GM19193 (cell line): ENCODE data around the gene IPMK.

ENCODE experiments used
- POLR2A ChIP-seq: IDR thresholded peaks from 4 replicates; pipeline ENCODE4 v1.6.1; 2011; ENCODE audit not compliant: insufficient read depth, insufficient read length; ENCODE audit errors: extremely low read depth

Gene IPMK

GRCh38 chr10:58178811-58179210, 88.9 kb downstream of the IPMK start:
- TF ChIP-seq POLR2A, result no peak

- no peak for TF ChIP-seq POLR2A
Observed at GRCh38 chr10:58177362-58177947, 90.2 kb downstream of the IPMK start.

- TF ChIP-seq POLR2A, result no peak
Observed at GRCh38 chr10:58175990-58176900, 91.4 kb downstream of the IPMK start.

GRCh38 chr10:58174831-58175230, 92.9 kb downstream of the IPMK start:
- TF ChIP-seq POLR2A, result no peak

GRCh38 chr10:58173391-58173790, 94.3 kb downstream of the IPMK start:
- TF ChIP-seq POLR2A, result no peak

- TF ChIP-seq POLR2A, result no peak
Observed at GRCh38 chr10:58171146-58171545, 96.5 kb downstream of the IPMK start.

- no peak for TF ChIP-seq POLR2A
Observed at GRCh38 chr10:58164517-58164916, 103.2 kb downstream of the IPMK start.

- no peak for TF ChIP-seq POLR2A
Observed at GRCh38 chr10:58158806-58159205, 108.9 kb downstream of the IPMK start.

GRCh38 chr10:58157076-58157766, 110.5 kb downstream of the IPMK start:
- TF ChIP-seq POLR2A, result no peak

- TF ChIP-seq POLR2A, result no peak
Observed at GRCh38 chr10:58153751-58154150, 113.9 kb downstream of the IPMK start.

- TF ChIP-seq POLR2A, result no peak
Observed at GRCh38 chr10:58152673-58153263, 114.9 kb downstream of the IPMK start.

GRCh38 chr10:58150290-58150689, 117.4 kb downstream of the IPMK start:
- no peak for TF ChIP-seq POLR2A

GRCh38 chr10:58143944-58144343, 123.8 kb downstream of the IPMK start:
- no peak for TF ChIP-seq POLR2A
